DND-41 (cell line): ENCODE data around the gene KCNIP4.

Source experiments
- ATAC-seq: fragments of 200-7000 bp; cut with Tn5 transposase; 3 replicates; pipeline ENCODE4 v1.9.1; 2021; ENCODE audit warnings: low read depth; ENCODE audit not compliant: insufficient read depth
- DNase-seq: peaks from one replicate; pipeline ENCODE4 v3.0.0-alpha.2; 2020
- H2AFZ ChIP-seq: 2 replicates; pipeline ENCODE4 v1.6.0; 2012; ENCODE audit warnings: low read depth, low read length
- H3K27ac ChIP-seq: 2 replicates; pipeline ENCODE4 v1.5.1; 2012; ENCODE audit warnings: low read length, inconsistent platforms
- H3K27me3 ChIP-seq: fragments of 200-600 bp; sonication (generic); 2 replicates; pipeline ENCODE4 v1.6.0; 2012; ENCODE audit warnings: low read length, mild to moderate bottlenecking, inconsistent platforms; ENCODE audit not compliant: insufficient read depth, poor library complexity
- H3K36me3 ChIP-seq: 2 replicates; pipeline ENCODE4 v1.5.1; 2012; ENCODE audit warnings: low read length, inconsistent platforms; ENCODE audit not compliant: insufficient read depth
- H3K4me1 ChIP-seq: 2 replicates; pipeline ENCODE4 v1.5.1; 2012; ENCODE audit warnings: mild to moderate bottlenecking, low read length; ENCODE audit not compliant: insufficient read depth
- H3K4me2 ChIP-seq: 2 replicates; pipeline ENCODE4 v1.6.0; 2012; ENCODE audit warnings: mild to moderate bottlenecking, moderate library complexity, low read length, inconsistent platforms; ENCODE audit not compliant: insufficient read depth
- H3K4me3 ChIP-seq, 2 experiments: fragments of 200-600 bp in 1 of 2; shearing (Covaris generic) in 1 of 2; 2 replicates each; pipeline ENCODE4 v1.5.1; 2012 to 2016; ENCODE audit warnings: inconsistent platforms in 2 of 2, low read length in 2 of 2, mild to moderate bottlenecking in 2 of 2, low read depth in 1 of 2, moderate library complexity in 1 of 2
- H3K79me2 ChIP-seq: 2 replicates; pipeline ENCODE4 v1.6.0; 2012; ENCODE audit warnings: low read length, inconsistent platforms; ENCODE audit not compliant: insufficient read depth
- H3K9ac ChIP-seq: 2 replicates; pipeline ENCODE4 v1.6.0; 2012; ENCODE audit warnings: low read depth, mild to moderate bottlenecking, inconsistent platforms, low read length, moderate library complexity
- H3K9me3 ChIP-seq: 2 replicates; pipeline ENCODE4 v1.5.1; 2012; ENCODE audit warnings: low read length, moderate library complexity, mild to moderate bottlenecking, inconsistent platforms; ENCODE audit not compliant: insufficient read depth, severe bottlenecking
- H4K20me1 ChIP-seq: 2 replicates; pipeline ENCODE4 v1.6.0; 2012; ENCODE audit warnings: low read length; ENCODE audit not compliant: insufficient read depth
- CTCF ChIP-seq: IDR thresholded peaks from 2 replicates; pipeline ENCODE4 v1.5.1; 2012; ENCODE audit warnings: borderline replicate concordance, low read length, moderate library complexity, mild to moderate bottlenecking; ENCODE audit not compliant: poor library complexity, severe bottlenecking; ENCODE audit errors: extremely low read depth
- EZH2 ChIP-seq: IDR thresholded peaks from 3 replicates; pipeline ENCODE4 v1.6.1; 2012; ENCODE audit warnings: borderline replicate concordance, low read depth, mild to moderate bottlenecking, moderate library complexity, low read length, inconsistent platforms; ENCODE audit not compliant: severe bottlenecking

Gene KCNIP4

DNA sequence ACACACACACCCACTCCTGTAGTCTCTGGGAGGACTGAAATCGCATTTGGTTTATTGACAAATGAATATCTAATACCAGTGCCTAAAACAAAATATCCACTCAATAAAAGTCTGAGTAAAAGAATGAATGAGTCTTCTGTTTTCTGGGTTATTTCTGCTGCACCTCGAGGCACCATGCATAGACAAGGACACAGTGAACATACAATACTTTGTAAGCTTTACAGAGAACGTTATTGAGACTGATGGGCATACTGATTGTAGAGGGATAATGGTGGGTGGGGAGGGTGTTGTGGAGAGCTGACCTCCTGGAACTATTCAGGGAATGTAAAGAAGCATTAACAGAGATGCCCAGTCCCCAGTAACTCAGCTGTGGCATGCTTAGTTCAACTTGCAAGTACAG is 14.1 kb upstream of the KCNIP4 start:
- ATAC-seq = no peak
- H3K27me3 ChIP-seq = no peaks in the 10 kb centered on the region

DNA sequence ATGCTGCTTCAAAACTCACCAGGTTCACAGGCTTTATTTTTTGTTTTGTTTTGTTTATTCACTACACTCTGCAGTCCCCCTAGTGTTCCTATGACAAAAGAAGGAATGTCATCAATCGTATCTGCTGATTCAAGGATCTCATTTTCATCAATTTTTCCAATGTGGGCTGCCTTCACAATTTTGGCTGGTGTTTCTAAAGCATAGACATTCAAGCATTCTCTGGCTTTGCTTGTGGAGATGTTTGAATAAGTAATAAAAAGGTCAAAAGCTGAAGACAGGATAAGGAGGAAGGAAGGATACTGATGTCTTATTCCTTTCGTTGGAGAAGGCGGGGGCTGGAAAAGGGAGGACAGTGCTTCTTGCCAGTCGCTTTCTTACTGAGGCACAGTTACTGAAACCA is 12.2 kb upstream of the KCNIP4 start:
- Histone ChIP-seq H3K27ac (no peak overlapping the region), H3K9me3 (no peaks in the 10 kb centered on the region), H3K4me2 (no peak overlapping the region), H4K20me1 (no peaks in the 10 kb centered on the region), H3K36me3 (no peaks in the 10 kb centered on the region), H3K4me3 (no peak overlapping the region), H2AFZ (no peak overlapping the region), H3K4me1 (no peaks in the 10 kb centered on the region), H3K79me2 (no peaks in the 10 kb centered on the region), H3K27me3 (no peaks in the 10 kb centered on the region), H3K9ac (no peak overlapping the region)
- DNase-seq (no peak), ATAC-seq (no peak)
- TF ChIP-seq EZH2 = no peak
- TF ChIP-seq CTCF = no peak

More for the DNA sequence above, 14.1 kb upstream of the KCNIP4 start:
- Histone ChIP-seq H3K27ac (no peak overlapping the region), H3K9me3 (no peaks in the 10 kb centered on the region), H3K4me2 (no peak overlapping the region), H3K36me3 (no peaks in the 10 kb centered on the region), H4K20me1 (no peaks in the 10 kb centered on the region), H3K4me1 (no peaks in the 10 kb centered on the region), H2AFZ (no peak overlapping the region), H3K9ac (no peak overlapping the region), H3K4me3 (no peak overlapping the region), H3K79me2 (no peaks in the 10 kb centered on the region)
- TF ChIP-seq CTCF = no peak
- no peak for TF ChIP-seq EZH2
- no peak for DNase-seq

- Histone ChIP-seq H3K4me2 (no peak overlapping the region), H3K9me3 (no peaks in the 10 kb centered on the region), H3K9ac (no peak overlapping the region), H3K79me2 (no peaks in the 10 kb centered on the region), H4K20me1 (no peaks in the 10 kb centered on the region), H3K36me3 (no peaks in the 10 kb centered on the region), H3K4me3 (no peak overlapping the region), H3K27me3 (no peaks in the 10 kb centered on the region), H2AFZ (no peak overlapping the region), H3K4me1 (no peaks in the 10 kb centered on the region), H3K27ac (no peak overlapping the region)
- TF ChIP-seq EZH2 (no peak), CTCF (no peak)
- ATAC-seq = no peak
- DNase-seq = no peak
These were observed 6.3 kb upstream of the KCNIP4 start for GRCh38 chr4:21954916-21955315.

- H3K9me3 ChIP-seq = no peaks in the 10 kb centered on the region
- H3K79me2 ChIP-seq = no peaks in the 10 kb centered on the region
- DNase-seq (no peak), ATAC-seq (no peak)
- H3K9ac ChIP-seq = no peak overlapping the region
- H4K20me1 ChIP-seq = no peaks in the 10 kb centered on the region
- no peak overlapping the region for H3K4me3 ChIP-seq
- H3K27ac ChIP-seq = no peak overlapping the region
- no peak for TF ChIP-seq CTCF
- TF ChIP-seq EZH2 = no peak
- no peaks in the 10 kb centered on the region for H3K4me1 ChIP-seq
- H3K27me3 ChIP-seq = no peaks in the 10 kb centered on the region
- H3K4me2 ChIP-seq = no peak overlapping the region
- H3K36me3 ChIP-seq = no peaks in the 10 kb centered on the region
- H2AFZ ChIP-seq = no peak overlapping the region
These were observed 5.1 kb upstream of the KCNIP4 start for GRCh38 chr4:21953653-21954052.
